Ovary (tissue), 3 donors: ENCODE results near the gene MARCKSL1.

ENCODE experiments used
- EP300 ChIP-seq: sonication (generic); formaldehyde crosslinking; IDR thresholded peaks from one replicate; pipeline ENCODE4 v1.6.1; 2017; ENCODE audit warnings: antibody characterized with exemption
- POLR2A ChIP-seq: fragments of 450-650 bp; IDR thresholded peaks from one replicate; pipeline ENCODE4 v1.6.1; 2017; ENCODE audit warnings: antibody characterized with exemption, mild to moderate bottlenecking, moderate library complexity
- TF ChIP-seq, protein P1 (sequence below), 3 donors: fragments of 450-650 bp in 2 of 3; fragments of 200-600 bp in 1 of 3; IDR thresholded peaks; one replicate each; pipeline versions ENCODE4 v1.5.1 to v1.8.0; 2016 to 2022; ENCODE audit warnings: antibody characterized with exemption in 3 of 3, mild to moderate bottlenecking in 1 of 3
- donor health status: DM: no; HTN: no; CAD: no.

DNA sequence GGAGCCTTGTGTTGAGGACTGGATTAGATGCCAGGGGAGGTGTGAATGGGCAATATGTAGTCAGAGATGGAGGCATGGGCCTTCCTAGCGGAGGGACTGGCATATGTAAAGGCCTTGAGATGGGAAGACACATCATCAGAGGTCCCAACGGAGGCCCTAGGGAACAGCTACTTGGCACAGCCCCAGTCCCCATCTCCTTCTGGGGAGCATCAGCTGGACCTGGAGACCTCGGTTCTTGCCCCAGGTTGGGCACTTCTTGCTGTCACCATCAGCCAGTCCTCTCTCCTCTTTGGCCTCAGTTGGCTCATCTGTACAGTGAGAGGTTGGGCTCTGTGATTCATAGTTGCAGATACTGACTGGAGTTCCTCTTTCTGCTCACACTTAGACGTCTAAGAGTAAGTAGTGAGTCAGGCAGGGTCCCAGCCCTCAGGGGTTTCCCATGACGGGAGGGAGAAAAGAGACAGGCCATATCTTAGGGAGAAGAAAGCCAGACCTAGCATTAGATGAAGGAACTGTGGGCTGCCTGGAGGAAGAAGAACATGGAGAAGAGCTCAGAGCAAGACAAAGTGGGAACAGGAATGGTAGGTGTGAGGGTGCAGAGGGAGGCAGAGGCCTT, 3.4 kb upstream of the MARCKSL1 start:
- TF ChIP-seq, protein P1, sequence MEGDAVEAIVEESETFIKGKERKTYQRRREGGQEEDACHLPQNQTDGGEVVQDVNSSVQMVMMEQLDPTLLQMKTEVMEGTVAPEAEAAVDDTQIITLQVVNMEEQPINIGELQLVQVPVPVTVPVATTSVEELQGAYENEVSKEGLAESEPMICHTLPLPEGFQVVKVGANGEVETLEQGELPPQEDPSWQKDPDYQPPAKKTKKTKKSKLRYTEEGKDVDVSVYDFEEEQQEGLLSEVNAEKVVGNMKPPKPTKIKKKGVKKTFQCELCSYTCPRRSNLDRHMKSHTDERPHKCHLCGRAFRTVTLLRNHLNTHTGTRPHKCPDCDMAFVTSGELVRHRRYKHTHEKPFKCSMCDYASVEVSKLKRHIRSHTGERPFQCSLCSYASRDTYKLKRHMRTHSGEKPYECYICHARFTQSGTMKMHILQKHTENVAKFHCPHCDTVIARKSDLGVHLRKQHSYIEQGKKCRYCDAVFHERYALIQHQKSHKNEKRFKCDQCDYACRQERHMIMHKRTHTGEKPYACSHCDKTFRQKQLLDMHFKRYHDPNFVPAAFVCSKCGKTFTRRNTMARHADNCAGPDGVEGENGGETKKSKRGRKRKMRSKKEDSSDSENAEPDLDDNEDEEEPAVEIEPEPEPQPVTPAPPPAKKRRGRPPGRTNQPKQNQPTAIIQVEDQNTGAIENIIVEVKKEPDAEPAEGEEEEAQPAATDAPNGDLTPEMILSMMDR (IDR thresholded peaks at IDR 0.05), result no peak
- TF ChIP-seq EP300 (no peak), POLR2A (no peak)
